ENCODE results near the gene SYCE3.
"Not testable (repeated sequence)": the region's sequence is repeated elsewhere in the genome, so short reads cannot be mapped to it uniquely, and the experiment has no call there.

The SYCE3 gene

DNA sequence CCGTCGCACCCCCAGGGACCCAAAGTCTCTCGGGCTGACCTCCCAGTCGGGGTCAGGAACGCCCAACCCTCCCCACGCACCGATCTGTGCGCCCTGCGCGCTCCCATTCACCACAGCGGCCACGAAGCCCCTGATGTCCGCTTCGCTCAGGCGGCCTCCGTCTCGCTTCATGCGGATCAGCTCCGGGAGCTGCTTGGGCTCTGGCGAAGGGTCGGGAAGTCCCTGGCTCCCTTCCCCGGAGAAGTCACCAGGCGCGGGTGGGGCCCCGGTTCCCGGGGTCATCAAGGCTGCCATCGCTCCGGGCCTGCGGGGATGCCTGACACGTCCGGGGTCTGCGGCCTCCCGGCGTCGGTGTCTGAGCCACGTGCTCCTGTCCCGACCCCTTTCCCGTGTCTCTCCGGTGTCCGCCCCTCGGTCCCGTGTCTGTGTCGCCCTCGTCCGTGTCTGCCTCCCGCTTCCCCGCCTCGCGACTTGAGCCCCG is 33.3 kb downstream of the SYCE3 start:
- no peak for DNase-seq

DNA sequence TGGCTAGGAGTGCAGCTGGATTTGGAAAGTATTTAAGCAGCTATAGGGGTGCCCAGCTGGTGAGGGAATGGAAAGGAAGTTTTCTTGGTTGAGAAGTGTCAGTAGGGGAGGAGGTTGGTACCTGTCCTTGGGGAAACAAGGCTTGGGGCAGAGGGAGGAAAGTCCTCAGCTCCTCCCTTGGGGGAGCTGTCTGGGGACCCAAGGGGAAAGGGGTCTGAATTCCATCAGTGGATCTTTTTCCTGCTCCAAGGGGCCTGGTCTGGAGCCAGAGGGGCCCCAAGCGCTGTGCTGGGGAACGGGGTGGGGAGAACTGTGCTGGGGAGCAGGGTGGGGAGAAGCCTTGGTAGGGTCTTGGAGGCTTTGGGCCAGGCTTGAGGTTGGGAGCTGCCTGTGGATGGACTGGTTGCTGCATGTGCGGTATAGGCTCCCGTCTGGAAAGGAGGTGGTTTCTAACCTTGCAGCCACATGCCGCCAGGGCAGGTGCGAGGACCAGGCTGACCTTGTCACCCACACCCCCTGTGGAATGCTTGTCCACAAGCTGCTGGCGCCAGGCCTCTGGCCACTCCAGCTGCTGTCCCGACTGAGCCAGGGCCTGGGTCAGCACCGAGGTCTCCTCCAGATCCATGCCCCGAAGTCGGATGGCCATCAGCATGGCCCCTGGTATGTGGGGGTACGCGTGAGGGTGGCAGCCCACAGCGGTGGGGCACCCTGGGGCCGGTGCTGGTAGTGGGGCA is 33.9 kb downstream of the SYCE3 start:
- DNase-seq, result no peak

DNA sequence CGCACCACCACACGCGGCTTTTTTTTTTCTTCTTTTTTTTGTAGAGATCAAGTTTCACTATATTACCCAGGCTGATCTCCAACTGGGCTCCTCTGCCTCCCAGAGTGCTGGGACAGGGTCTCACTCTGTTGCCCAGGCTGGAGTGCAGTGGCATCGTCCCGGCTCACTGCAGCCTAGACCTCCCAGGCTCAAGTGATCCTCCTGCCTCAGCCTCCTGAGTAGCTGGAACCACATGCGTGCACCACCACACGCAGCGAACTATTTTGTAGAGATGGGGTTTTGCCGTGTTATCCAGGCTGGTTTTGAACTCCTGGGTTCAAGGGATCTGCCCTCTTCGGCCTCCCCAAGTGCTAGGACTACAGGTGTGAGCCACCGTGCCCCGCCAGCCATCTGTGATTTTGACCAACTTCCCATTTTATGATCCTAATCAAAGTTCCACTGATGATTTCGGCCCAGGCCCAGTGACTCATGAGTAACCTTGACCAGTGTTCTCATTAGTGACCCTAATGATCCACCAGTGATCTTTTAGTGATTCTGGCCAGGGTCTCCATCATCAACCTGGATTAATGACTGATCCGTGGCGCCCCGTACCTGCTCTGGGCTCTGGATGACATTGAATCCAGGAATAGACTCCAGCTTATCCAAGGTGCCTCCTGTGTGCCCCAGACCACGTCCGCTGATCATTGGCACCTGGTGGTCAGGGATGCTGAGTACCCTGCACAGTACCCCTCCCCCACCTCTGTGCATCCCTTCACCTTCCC is 34.6 kb downstream of the SYCE3 start:
- no peak for DNase-seq

DNA sequence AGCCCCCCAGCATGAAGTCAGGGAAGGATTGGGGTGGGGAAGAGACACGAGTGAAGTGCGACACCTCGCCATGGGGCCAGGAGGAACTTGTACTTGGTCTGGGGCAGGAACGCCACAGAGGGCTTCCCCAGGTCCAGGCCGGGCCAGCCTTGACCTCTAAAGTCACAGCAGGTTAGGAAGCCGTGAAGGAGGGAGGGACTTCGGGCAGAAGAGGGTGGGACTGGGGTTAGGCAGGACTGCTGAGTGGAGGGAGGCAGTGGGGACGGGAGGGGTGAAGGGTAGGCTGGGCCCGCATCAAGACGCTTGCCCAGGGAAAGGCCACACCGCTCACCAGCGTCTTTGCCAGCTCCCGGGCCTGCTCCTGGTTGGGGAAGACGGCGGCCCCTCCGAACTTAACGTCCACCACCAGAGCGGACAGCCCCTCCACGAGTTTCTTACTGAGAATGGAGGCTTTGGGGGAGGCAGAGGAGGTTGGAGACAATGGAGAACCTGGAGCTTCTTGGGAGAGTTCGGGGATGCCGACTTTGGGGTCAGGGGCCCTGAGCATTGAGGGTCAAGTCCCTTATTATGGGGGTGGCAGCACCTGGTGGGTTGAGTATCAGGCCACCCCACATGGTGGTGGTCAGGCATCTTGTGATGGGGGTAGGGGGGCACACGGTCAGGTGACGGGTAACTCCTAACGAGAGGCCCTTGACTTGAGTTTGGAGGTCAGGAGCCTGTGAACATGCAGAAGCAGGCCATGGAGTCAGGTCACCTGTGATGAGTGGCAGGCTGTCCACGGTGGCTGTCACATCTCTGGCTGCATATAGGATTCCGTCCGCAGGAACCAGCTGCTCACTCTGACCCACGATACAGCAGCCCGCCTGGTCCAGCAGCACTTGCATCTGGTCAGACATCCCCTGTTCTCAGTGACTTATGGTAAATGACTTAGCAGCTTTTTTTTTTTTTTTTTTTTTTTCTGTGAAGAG is 35.6 kb downstream of the SYCE3 start:
- peak; percentile 56 for DNase-seq

DNA sequence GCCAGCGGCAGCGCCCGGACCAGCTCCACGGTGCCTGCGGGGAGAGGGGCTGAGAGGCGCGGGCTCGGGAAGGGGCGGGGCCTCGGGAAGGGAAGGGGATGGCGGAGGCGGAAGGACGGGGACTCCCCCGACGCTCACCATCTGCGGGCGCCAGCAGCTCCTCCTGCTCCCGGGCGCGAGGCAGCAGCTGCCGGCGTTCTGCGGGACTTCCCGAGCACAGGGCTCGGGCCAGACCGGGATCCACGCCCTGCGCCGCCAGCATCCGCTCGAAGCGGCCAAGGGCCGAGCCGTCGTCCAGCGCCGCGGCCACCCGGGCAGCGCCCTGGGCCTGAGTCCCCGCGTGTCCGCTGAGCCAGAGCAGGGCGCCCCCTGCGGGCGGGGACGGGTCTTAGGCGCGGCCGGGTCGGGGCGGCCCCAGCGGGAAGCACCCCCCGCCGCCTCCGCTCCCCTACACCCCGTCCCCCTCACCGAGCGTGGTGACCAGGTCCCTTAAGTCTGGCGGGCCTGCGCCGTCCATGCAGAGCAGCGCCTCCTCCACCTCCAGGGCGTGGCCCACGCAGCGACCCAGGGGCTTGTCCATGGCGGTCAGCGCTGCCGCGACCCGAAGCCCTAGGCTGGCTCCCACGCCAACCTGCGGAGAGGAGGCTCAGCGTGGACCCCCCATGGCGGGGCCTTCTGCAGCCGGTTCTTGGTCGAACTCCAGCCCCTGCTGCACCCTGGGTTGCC is 36.4 kb downstream of the SYCE3 start:
- peak; percentile 89 for DNase-seq

DNA sequence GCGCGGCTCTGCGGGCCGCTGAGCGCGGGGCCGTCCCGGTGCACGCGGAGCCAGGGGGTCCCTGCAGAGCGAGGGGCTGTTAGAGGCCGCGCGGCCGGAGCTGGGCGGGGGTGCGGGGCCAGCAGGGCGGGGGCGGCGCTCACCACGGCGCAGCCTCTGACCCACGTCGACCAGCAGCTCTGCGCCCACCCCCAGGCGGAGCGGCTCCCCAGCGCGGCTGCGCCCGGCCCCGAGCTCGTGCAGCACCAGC is 36.9 kb downstream of the SYCE3 start:
- no peak for DNase-seq

DNA sequence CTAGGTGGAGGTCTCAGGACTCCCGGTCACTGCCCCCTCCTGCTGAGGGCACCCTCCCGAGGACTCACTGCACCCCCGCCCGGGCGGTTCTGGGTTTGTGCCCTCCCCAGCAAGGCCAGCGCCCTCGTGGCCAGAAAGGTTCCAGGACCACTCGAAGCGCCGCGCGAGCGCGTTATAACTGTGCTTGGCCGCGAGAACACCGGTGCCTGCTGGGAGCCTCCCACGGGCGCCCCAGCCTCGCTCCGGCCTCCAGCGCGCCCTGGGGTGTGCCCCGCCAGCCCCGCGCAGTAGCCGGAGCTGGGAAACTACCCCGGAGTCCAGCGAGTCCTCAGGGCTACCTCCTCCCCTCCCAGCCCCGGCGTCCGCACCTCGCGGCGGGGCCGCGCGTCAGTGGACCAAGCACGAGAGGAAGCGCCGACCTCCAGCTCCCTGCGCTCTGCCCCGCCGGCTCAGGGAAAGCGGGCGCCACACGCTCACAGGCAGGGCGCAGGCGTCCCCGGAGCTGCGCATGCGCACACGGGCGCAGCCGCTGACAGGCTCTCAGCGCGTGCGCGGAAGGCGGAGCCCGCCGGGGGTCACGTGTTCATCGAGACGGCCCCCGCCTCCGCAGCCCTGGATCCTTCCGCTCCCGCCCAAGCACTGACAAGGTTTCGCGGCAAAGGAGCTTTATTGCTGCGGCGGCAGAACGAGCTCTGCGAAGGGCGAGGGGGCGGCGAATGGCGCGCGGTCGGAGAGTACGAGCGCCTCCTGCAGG is 37.4 kb downstream of the SYCE3 start, which contains the start of gene SCO2:
SCO2 (minus strand) TSS at position 495 of the 754 bp plus-strand sequence. CDS start 1,187 bp downstream, outside the sequence.
- peak; percentile 97 for DNase-seq

DNA sequence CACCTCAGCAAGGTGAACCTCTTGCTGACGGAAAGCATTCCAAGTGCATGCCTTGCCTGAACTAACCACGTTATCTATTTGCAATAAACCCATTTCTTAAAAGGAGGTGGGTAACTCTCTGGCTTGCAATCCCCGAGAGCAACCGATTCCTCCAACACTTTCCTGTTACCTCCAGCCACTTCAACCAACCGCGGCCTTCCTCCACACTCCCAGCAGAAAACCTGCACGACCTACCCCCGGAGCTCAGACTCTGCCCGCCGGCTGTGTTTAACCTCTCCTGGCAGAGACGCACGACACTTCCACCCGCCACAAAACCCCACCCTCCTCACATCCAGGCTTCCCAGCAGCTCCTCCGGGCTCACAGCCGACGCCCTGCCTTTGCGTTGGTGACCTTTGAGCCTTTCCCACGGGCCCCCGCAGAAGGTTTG is 38.0 kb downstream of the SYCE3 start:
- DNase-seq, result no peak

DNA sequence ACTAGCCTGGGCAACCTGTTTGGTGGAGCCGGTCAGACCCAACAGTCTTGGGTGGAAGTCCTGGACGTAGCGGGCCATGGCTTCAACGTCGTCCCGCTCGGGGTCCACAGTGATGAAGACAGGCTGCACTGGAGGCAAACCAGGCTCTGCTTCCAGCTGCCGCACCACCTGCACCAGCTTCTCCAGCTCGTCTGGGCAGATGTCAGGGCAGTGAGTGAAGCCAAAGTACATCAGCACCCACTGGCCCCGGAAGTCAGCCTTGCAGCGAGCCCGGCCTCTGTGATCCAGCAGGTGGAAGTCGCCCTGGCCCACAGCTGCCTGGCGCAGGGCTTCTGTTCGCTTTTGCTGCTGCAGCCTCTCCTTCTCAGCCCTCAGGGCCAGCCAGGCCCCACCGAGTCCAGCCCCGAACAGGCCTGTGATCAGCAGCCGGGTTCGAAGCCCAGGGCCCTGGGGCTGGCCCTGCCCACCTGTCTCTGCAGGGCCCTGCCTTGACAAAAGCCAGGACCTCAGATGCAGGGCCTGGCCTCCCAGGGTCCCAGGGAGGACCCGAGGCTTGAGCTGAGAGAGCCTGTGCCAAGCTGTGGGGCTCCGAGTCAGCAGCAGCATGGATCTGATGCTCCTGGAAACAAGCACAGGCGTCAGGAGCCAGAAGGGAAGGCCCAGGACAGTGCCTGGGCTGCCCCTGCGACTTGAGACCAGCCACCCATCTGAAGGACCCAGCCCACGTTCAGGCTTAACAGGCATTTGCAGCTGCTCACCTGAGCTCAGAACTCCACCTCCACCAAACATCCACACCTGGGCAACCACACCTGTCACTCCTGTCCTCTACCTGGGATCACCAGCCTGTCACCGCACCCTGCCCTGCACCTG is 38.7 kb downstream of the SYCE3 start:
- no peak for DNase-seq

DNA sequence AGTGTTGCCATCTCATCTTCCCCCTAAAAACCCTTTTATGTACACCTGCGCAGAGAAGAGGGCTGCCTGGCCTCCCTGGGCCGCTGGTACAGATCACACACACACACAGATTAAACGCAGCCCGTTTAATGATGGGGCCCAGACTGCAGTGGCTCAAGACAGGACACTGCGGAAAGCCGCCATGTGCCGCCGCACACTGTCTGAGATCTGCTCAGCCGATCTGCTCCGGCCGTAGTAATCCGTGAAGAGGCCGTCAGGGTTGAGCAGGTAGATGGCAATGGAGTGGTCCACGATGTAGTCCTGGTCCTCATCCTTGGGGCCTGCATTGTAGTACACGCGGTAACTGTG is 39.3 kb downstream of the SYCE3 start:
- DNase-seq, result no peak

DNA sequence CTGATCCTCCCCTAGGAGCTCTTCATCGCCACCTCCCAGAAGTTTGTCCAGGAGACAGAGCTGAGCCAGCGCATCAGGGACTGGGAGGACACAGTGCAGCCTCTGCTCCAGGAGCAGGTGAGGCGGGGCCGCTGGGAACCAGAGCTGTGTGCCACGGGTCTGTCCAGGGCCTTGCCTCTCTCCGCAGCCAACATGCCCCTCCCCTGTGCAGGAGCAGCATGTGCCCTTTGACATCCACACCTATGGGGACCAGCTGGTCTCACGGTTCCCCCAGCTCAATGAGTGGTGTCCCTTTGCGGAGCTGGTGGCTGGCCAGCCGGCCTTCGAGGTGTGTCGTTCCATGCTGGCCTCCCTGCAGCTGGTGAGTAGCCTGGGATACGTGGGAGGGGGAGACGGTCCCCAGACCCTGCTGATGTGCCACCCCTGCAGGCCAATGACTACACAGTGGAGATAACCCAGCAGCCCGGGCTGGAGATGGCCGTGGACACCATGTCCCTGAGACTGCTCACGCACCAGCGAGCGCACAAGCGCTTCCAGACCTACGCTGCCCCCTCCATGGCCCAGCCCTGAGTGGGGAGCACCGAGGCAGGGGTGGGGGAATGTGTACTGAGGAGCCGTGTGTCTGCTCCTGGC is 39.8 kb downstream of the SYCE3 start:
- DNase-seq, result no peak

DNA sequence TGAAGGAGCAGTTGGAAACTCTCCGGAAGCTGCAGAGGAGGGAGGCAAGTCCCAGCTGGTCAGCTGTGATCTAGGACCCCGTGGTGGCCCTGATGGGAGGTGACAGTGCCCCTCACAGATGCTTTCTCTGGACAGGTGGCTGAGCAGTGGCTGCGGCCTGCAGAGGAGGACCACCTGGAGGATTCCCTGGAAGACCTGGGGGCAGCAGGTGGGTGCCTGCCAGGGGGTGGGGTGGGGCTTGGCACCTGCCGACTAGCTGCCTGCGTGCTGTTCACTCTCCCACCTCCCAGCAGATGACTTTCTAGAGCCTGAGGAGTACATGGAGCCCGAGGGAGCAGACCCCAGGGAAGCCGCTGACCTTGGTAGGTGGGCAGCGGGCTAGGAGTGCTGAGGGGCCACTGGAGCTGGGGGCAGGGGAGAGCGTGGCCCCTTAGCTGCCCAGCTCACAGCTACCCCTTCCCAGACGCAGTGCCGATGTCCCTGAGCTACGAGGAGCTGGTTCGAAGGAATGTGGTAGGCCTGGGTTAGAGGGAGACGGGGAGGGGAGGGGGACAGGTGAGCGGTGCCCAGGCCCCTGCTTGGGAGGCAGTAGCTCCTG is 40.4 kb downstream of the SYCE3 start:
- DNase-seq, result no peak

DNA sequence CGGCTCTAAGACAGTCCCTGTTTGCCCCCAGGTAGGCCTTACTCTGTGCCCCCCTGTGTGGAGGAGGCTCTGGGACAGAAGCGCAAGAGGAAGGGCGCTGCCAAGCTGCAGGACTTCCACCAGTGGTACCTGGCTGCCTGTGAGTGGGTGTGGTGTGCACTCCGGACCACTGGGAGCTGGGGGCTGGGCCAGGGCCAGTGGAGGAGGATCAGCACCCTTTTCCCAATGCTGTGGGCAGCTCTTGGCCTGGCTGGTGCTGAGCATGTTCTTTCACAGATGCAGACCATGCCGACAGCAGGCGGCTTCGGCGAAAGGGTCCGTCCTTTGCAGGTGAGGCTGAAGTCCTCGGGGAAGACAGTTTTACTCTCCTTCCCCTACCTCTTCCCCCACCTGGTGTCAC is 41.0 kb downstream of the SYCE3 start:
- DNase-seq, result no peak

DNA sequence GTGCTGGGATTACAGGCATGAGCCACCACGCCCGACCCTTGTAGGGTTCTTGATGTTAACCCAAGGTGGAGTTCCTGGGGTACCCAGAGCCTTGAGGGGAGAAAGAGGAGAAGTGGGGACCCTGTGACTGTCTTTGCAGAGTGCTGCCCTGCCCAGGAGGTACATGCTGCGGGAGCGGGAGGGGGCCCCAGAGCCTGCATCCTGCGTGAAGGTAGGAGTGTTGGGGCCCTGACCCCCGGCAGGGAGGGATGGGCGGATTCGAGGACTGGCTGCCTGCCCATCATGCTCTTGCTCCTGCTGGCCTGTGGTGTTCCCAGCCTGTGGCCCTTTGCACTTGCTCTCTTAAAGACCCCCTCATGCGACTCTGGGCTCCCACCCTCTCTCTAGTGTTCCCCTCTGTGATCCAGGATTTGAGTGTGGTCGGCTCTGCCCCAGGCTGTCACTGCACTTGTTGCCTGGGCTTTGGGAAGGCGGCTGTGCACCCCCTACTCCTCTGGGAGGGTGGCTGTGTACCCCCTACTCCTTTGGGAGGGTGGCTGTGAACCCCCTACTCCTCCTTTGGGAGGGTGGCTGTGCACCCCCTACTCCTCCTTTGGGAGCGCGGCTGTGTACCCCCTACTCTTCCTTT is 41.8 kb downstream of the SYCE3 start:
- no peak for DNase-seq

DNA sequence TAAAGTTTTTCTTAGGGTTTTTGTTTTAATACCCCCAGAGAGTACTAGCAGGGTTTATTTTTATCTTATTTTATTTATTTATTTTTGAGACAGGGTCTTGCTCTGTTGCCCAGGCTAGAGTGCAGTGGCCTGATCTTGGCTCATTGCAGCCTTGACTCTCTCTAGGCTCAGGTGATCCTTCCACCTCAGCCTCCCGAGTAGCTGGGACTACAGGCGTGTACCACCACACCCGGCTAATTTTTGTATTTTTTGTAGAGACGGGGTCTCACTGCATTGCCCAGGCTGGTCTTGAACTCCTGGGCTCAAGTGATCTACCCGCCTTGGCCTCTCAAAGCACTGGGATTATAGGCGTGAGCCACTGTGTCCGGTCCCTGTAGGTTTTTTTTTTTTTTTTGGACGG is 42.5 kb downstream of the SYCE3 start:
- DNase-seq, result not testable (repeated sequence)

DNA sequence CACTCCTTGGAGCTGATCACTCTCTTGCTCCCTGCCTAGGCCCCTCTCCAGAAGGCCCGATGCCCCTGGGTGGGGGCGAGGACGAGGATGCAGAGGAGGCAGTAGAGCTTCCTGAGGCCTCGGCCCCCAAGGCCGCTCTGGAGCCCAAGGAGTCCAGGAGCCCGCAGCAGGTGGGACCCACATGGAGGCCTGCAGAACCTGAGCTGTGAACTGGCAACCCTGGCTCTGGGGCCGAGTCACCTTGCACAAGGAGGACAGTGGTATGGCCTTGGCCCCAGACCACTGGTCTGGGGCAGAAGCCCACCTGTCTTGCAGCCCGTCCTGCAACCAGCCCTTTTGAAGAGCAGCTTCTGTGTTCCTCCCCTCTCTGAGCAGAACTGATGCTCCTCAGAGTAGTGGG is 43.6 kb downstream of the SYCE3 start:
- no peak for DNase-seq

DNA sequence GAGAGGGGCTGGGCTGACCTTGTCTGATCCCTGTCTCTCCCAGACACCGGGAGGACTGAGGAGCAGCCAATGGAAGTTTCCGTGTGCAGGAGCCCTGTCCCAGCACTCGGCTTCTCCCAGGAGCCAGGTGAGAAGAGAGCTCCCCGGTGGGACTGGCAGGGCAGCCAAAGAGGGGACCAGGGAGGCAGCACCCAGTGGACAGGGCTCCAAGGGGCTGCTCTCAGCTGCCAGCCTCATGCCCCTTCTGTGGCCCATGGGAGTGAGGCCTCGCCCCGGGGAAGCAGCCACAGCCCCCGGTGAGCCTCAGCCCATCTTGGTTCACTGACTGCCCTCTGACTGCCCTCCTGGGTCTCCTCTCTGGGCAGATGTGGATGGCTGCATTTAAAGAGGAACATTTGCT is 44.1 kb downstream of the SYCE3 start:
- DNase-seq, result no peak

DNA sequence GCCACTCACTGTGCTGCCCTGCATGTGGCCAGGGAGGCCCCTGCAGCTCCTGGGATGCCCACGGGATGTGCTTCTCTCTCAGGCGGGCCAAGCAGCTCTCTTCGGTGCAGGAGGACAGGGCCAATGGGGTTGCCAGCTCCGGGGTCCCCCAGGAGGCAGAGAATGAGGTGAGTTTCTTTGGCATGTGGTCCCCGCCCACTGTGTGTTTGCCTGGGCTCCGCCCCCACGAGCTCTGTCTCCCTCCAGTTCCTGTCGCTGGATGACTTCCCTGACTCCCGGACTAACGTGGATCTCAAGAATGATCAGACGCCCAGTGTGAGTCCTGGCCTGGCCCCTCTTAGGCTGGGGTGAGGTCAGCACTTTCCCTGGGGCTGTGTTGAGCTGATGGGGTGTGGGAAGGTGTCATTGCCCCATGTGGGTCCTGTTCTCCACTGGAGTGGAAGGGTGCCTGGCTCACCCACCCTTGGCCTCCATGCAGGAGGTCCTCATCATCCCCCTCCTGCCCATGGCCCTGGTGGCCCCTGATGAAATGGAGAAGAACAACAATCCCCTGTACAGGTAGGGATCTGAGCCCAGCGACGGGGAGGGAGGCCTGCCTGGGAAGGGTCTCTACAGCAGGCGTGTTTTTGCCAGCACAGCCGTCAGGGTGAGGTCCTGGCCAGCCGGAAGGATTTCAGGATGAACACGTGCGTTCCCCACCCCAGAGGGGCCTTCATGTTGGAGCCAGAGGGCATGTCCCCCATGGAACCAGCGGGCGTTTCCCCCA is 45.0 kb downstream of the SYCE3 start:
- DNase-seq, result no peak

DNA sequence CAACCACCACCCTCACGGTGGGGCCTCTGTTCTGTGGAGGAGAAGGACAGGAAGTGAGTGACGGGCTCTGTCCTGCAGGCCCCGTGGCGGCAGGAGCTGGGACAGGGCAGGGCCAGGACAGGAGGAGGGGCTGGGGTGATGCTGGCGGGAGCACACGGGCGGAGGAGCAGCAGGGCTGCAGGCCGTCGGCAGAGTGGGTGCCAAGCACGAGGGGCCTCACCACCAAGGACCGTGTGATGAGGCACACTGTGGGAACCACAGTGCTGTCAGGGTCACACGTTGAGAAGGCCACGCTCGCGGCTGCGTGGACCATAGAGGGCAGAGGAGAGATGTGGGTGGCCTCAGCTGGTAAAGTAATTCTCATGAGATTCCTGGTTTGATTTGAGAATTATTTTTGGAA is 45.8 kb downstream of the SYCE3 start:
- no peak for DNase-seq

Data from CD4-positive, alpha-beta T cell treated with Interleukin-17A for 1 hour (primary cell).